ENCODE data around the gene SPACDR.

SPACDR gene

DNA sequence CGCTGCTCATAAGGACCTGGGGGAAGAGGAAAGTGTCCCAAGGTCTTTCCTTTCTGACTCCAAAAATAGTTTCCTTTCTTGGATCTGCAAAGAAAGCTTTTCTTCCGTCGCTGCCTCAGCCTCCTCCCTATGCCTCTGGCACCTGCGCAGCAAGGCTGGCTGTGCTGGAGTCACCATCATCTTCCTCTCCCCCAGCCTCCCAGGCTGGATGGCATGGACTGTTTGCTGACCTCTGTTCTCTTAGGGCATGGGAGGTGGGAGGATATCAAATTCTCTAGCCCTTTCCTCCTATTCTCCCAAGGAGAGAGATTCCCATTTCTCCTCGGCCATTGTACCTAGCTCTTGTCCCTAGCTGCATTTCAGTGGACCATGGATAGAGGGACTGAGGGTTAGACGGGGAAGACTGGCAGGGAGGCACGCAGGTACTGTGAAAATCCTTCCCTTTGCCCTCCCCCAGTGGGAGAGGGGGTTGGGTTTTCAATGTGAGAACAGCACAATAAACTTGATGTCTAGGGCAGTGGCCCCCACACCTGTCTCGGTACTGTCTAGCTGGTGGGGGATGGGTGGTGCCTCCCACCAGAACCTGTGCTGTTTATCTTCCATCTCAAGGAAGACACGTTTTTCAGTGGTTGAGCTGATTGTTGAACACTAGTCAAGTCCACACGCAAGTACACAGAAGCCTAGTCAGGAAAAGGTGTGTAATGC is 30.3 kb downstream of the SPACDR start:
- no peak for DNase-seq

DNA sequence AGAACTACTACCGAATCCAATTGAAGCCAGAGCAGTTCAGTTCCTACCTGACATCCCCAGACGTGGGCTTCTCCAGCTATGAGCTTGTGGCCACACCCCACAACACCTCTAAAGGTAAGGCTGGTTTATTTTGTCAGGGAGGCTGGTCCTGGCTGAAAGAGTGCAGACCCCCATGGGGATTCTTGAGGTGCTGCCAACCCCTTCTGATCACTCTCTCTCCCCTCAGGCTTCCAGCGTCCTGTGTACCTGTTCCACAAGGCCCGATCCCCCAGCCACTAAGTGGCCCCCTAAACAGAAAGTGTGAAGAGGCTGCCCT is 30.8 kb downstream of the SPACDR start:
- DNase-seq: no peak

DNA sequence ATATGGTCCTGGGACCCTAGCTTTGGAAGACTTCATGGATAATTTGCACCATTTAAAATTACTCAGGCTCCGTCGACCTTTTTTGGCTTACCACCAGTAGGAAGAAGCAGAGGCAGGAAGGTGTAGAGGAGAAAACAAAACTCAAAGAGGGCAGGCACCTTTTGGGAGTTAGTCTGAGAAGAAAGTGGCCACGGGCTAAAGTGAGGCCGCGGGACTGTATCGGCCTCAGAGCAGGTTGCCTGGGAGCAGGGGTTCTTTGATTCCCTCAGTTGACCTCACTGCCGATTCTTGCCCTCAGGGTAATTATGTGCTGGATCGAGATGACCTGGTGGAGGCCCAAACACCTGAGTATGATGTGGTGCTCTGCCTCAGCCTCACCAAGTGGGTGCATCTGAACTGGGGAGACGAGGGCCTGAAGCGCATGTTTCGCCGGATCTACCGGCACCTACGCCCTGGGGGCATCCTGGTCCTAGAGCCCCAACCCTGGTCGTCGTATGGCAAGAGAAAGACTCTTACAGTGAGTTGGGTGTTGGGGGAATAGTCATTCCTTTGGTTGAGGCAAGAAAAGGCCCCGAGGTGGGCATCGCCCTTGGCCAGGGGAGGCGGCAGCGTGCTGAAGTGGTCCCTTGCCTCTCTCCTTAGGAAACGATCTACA is 31.3 kb downstream of the SPACDR start:
- no peak for DNase-seq

DNA sequence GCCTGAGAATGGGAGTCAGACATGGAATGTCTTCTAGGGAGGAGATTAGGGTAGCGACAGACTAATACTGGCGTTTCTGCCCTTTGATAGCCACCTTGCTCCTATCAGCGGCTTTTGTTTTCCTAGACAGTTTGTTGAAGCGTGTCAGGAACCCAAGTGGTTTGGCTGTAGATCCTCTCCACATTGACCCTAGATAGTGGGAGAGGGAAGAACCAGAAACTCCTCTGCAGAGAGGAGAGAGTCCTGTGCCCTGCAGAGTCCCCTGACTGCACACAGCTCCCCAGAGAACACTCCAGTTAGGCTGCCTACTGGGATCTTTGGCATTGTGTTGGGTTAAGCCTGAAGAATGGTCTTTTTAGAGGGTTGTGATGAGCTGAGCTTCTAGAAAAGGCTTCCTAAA is 32.0 kb downstream of the SPACDR start:
- DNase-seq: no peak

DNA sequence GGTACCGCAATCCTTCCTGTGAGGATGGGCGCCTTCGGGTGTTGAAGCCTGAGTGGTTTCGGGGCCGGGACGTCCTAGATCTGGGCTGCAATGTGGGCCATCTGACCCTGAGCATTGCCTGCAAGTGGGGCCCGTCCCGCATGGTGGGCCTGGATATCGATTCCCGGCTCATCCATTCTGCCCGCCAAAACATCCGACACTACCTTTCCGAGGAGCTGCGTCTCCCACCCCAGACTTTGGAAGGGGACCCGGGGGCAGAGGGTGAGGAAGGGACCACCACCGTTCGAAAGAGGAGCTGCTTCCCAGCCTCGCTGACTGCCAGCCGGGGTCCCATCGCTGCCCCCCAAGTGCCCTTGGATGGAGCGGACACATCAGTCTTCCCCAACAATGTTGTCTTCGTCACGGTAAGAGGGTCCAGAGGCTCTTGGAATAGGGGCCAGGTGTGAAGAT is 32.7 kb downstream of the SPACDR start:
- no peak for DNase-seq

GRCh38 chr7:100430493-100431285 is 33.4 kb downstream of the SPACDR start:
- DNase-seq: no peak

- DNase-seq: peak; percentile 99
These were observed 34.2 kb downstream of the SPACDR start, which contains the start of gene MEPCE for GRCh38 chr7:100429637-100430492. TSS of gene MEPCE (plus strand) at chr7:100429831. CDS start at chr7:100430019, 188 bp downstream.

DNA sequence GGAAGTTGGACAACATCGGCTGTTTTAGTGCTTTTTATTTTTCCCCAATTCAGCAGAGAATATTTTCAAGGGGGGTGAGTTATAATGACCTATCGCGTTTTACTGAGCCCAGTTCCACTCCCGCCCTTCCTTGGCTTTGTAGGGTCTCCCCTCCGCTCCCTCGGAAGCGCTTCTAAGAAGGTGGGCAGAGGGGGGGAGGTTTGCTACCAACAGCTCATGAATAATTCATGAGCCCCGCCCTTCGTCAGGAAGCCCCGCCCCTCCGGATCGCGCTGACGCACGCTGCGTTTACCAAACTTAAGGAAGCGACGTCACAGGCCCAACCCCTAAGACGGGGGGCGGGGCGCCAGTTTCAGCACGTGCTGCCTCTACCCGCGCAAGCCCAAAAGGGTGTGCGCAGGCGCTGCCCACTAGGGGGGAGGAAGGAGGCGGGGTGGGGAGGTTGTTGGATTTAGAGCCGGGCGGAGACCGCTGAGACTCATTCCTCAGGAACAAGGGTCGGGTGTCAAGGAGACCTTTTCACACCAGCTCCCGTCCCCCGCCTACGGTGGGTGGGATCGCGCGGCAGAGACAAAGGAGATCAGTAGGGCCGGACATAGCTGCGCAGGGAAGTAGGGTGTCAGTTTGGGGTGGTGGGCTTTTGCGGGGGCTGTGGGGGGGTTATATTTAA is 35.0 kb downstream of the SPACDR start:
- peak; percentile 100 for DNase-seq

DNA sequence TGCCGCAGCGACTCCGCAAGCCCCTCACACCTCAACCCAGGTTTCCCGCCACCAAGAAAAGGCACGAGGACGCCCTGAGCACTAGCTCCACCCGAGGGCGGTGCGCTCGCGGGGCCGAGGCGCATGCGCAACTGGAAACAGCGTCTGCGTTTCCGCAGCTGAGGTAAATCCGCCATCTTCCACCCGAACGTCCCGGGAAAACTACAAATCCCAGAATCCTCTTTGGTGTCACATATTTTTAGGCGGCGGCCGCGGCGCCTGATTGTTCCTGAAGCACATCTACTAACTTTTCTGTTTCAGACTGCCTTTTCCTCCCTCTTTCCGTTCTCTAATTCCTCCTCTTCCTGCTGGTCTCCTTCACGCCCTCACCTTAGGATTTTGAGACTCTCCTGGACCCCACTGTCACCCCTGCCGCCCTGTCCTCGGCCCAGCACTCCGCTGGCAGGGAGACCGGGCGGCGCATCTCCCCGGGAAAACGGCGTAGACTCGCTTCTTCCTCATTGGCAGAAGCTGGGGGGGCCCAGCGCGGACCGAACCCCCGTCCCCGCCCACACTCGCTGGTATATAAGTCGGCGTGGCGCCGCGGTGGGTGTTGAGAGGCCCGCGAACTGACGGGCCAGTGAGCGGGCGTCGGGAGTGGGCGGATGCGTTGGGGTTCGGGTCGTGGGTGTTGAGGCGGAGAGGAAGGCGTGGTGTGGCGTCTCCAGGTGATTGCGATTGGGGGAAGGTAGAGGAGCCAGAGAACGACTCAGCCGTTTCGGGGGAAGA is 35.7 kb downstream of the SPACDR start, which contains the start of gene ZCWPW1:
Gene ZCWPW1 (minus strand): TSS at position 505 of the 768 bp plus-strand sequence. CDS start 8,054 bp downstream, outside the sequence.
- DNase-seq: peak; percentile 97

DNA sequence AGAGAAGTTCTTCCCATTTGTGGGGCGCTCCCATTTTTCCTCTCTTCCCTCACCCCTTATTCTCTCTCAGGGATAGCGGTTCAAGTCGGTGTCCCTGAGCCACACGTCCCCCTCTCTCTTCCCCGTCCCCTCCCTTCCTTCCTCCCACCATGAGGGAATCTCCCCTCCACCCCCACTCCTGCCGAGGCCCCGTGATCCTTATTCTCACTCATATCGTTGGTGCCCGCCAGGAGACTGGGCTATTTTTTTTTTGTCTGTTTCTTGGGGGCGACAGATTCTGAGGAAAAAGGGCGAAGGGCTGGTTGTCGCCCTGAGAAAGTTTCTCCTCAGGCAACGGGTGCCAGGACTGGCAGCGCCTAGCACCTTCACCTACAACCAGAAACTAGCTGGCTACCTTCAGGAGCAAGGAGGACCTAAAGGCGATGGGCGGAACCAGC is 36.3 kb downstream of the SPACDR start:
- DNase-seq: no peak

- DNase-seq: no peak
These were observed 37.5 kb downstream of the SPACDR start for GRCh38 chr7:100426516-100426915.

- DNase-seq: no peak
These were observed 38.7 kb downstream of the SPACDR start for GRCh38 chr7:100425347-100425746.

- DNase-seq: no peak
These were observed 40.7 kb downstream of the SPACDR start for GRCh38 chr7:100423315-100423714.

DNA sequence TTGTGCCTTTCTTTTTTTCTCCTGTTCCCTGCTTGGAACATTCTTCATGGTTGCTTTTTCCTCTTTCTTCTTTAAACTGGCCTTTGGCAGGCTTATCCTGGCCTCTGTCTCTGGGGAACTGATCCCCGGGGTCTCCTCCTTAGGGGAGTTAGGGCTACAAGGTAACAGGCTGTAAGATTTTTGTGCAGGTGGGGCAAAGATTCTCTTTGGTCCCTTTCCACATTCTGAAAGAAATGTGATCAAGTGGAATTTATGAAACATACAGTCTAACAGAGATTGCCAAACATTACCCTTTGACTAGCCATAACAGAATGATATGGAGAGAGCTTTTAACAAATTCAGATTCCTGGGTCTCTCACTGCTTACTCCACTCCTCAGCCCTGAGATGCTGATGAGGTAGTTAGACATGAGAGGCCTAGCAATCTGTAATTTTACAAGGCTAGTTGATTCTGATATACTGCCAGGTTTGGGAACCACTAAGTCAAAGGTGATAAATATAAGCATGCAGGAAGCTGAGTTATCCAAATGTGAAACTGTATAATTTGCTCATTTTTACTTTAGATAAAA is 44.3 kb downstream of the SPACDR start:
- DNase-seq: no peak

- no peak for DNase-seq
These were observed 45.0 kb downstream of the SPACDR start for GRCh38 chr7:100418930-100419659.

DNA sequence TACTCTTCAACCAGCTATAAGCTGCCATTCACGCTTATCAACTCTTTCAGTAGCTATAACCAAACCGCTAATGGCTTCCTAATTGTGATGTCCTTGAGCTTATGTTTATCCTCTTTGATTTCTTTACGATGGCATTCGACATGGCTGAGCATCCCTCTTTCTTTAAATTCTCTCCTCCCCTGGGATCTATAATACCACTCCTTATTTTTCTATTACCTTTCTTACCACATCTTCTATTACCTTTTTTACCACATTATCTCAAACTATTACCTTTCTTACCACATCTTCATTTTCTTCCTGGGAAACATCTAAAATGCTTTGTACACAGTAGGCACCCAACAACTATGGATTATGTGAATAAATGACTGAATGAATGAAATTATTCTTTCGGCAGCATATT is 48.6 kb downstream of the SPACDR start:
- no peak for DNase-seq

- DNase-seq: no peak
These were observed 50.2 kb downstream of the SPACDR start for GRCh38 chr7:100413889-100414288.

- DNase-seq: no peak
These were observed 50.7 kb downstream of the SPACDR start for GRCh38 chr7:100413346-100413745.

- no peak for DNase-seq
These were observed 53.0 kb downstream of the SPACDR start for GRCh38 chr7:100411101-100411500.
